ENCODE measurements around the gene HAAO.

The HAAO gene

DNA sequence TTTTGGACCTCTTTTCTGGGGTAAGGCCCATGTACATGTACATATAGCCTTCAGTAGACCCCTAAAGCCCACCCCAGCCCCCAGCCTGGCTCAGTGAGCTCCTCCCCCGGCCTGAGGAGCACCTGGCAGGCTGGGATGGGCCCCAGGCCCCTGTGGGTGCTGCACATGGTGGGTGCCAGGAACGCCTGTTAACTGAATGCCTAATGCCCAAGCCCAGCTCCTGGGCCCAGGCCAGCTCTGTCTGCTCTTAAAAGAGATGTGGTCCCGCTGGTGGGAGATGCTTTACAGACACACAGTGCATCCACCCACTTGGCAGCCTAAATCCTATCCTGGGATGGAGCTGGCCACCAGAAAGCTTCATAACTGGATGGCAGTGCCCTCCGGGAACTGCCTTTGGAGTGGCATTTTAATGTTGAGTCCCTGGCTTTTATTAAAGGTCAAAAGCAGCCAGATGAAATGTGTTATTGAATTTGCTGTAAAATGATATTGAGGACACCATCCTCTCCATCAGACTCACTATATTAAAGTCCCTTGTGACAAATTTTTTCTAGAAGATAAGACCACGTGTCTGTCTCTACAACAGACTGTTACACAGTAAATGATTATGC is 20.7 kb downstream of the HAAO start:
- no peak for DNase-seq (ENCODE audit: insufficient read length, low spot score)
- no peak for TF ChIP-seq TAF1 (IDR thresholded peaks at IDR 0.05; ENCODE audit: low read depth, low read length)
- no peak for FAIRE-seq

DNA sequence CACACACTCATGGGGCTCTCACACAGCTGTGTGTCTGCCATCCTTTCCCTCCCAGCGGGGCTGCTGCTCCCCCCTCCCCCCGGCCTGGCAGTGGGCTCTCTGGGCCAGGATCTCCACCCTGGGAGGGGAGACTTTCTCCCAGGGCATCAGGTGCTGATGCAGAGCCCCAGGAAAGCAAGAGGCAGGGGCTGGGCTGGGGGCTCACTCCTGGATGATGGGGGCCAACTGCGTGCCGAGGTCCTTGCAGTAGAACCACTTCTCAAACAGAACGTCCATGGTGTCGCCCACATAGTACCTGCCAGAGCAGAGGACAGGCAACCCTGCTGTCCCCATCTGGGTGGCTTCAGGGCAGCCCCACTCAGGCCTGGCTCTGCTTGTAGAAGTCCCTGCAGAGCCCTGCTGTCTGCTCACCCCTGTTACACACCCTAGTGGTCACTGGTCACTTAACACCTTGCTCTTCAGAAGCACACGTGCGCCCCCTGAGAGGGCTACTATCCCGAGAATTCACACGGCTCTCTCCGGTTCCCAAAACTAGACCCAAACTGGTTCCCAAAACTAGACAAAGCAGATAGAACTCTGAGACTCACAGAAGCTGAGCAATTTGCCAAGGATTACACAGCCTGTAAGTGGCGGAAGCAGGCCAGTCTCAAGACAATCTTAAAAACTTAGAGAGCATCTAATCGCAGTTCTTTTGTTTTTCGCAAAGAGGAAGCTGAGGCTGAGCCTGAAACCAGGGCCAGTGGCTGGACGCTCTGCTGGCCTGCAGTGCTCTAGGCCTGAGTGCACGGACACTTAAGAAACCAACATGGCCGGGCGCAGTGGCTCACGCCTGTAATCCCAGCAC is 21.9 kb downstream of the HAAO start:
- DNase-seq (ENCODE audit: insufficient read length, low spot score) (no peak), FAIRE-seq (no peak)
- TF ChIP-seq PAX5 (IDR thresholded peaks at IDR 0.05; ENCODE audit: insufficient read depth, low read length, severe bottlenecking) (no peak), POLR2A (IDR thresholded peaks at IDR 0.05; ENCODE audit: low read depth, low read length) (no peak), TAF1 (IDR thresholded peaks at IDR 0.05; ENCODE audit: low read depth, low read length) (no peak), POU2F2 (IDR thresholded peaks at IDR 0.05; ENCODE audit: low read depth, low read length) (no peak), SPI1 (IDR thresholded peaks at IDR 0.05; ENCODE audit: low read depth, low read length) (no peak), POLR2AphosphoS5 (IDR thresholded peaks at IDR 0.05; ENCODE audit: low read depth, low read length) (no peak)

DNA sequence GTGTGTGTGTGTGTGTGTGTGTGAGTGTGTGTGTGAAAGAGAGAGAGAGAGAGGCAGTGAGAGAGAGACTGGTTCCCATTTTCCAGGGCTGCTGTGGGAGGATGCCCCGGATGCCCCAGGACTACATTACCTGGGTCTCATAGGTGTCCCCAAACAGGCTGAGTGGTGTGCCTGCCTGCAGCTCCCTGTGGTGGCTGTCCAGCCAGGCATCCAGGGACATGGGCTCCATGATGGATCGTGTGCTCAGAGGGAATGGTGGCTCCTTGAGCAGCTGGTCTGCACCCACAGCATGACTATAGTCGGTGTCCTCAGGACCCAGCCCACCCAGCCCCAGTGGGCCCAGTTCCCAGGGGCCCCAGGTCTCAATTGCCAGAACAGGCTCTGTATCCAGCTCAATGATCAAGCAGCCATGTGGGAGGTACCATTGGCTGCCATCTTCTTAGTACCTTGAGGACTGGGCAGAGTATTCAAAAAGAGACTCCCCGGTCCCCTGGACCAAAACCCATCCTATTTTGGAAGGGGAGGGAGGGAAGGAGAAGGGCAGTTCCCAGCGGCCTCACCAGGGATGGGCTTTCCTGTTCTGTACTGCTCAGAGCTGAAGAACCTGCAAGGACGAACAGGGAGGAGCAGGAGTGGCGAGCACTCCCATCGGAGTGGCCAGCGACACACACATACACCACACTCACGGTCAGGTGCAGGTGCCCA is 22.6 kb downstream of the HAAO start:
- DNase-seq (ENCODE audit: insufficient read length, low spot score) (no peak), FAIRE-seq (no peak)
- TF ChIP-seq POLR2AphosphoS5 (IDR thresholded peaks at IDR 0.05; ENCODE audit: low read depth, low read length), result no peak
- TF ChIP-seq TAF1 (IDR thresholded peaks at IDR 0.05; ENCODE audit: low read depth, low read length), result no peak
- no peak for TF ChIP-seq SPI1 (IDR thresholded peaks at IDR 0.05; ENCODE audit: low read depth, low read length)
- no peak for TF ChIP-seq PAX5 (IDR thresholded peaks at IDR 0.05; ENCODE audit: insufficient read depth, low read length, severe bottlenecking)
- TF ChIP-seq POU2F2 (IDR thresholded peaks at IDR 0.05; ENCODE audit: low read depth, low read length), result no peak
- TF ChIP-seq POLR2A (IDR thresholded peaks at IDR 0.05; ENCODE audit: low read depth, low read length), result no peak

DNA sequence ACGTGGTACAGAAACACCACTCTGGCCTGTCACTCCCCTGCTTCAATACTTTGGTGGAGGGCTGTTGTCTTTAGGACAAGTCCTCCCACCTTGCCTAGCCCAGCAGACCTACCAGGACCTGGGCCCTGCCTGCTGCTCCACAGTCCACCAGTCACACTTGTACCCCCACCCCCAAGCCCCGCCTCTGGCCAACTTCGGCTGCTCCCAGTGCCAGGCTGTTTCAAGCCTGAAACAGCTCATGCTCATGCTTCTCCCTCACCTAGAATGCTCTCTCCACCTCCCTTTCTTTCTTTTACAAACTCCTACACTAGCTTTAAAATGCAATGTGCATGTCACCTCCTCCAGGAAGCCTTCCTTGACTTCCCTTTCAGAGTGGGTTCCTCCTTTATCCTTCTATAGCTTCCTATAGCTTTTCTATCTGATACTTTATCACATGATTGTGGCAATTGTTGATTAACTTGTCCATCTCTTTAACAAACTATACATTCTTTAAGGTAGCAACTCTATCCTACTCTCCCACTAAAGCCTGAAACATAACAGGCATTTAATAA is 23.6 kb downstream of the HAAO start:
- FAIRE-seq, result no peak
- DNase-seq (ENCODE audit: insufficient read length, low spot score), result no peak
- TF ChIP-seq TAF1 (IDR thresholded peaks at IDR 0.05; ENCODE audit: low read depth, low read length), result no peak
- TF ChIP-seq POU2F2 (IDR thresholded peaks at IDR 0.05; ENCODE audit: low read depth, low read length), result no peak
- TF ChIP-seq PAX5 (IDR thresholded peaks at IDR 0.05; ENCODE audit: insufficient read depth, low read length, severe bottlenecking), result no peak
- TF ChIP-seq SPI1 (IDR thresholded peaks at IDR 0.05; ENCODE audit: low read depth, low read length), result no peak
- no peak for TF ChIP-seq POLR2AphosphoS5 (IDR thresholded peaks at IDR 0.05; ENCODE audit: low read depth, low read length)
- no peak for TF ChIP-seq POLR2A (IDR thresholded peaks at IDR 0.05; ENCODE audit: low read depth, low read length)

DNA sequence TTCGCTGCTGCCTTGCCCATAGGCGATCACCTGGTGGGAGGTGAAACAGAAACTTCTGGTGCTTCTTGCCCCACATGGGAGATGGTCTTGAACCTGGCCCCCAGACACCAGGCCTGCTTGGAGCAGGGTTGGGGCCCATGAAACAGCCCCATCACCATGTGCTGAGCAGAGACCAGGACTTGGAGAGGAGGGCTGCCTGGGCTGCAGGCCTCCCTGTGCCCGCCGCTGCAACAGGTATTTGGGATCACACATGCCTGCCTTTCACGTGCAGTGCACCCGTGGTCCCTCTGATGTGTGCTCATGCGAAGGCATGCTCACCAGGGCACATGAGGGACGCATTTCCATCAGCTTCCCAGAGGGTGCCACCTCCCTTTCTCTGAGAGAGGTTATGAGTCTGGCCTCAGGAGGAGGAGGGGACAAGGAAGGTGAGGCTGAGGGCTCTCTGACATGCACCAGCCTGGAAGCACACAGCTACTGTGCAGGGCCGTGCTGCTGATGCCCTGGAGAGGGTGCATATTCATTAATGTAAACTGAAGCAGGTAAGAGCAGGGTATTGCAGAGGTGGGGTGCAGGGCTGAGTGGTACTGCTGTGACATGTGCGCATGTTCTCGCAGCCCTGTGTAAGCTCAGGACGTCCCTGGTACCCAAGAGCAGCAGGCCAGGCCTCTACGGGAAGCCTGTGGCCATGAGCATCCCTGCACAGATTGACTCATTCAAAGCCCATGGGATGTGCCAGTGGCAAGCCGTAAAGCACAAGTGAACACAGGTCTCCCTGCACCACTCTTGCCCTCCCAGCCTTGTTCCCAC is 24.3 kb downstream of the HAAO start:
- no peak for DNase-seq (ENCODE audit: insufficient read length, low spot score)
- no peak for FAIRE-seq
- TF ChIP-seq POLR2AphosphoS5 (IDR thresholded peaks at IDR 0.05; ENCODE audit: low read depth, low read length), result no peak
- TF ChIP-seq PAX5 (IDR thresholded peaks at IDR 0.05; ENCODE audit: insufficient read depth, low read length, severe bottlenecking), result no peak

DNA sequence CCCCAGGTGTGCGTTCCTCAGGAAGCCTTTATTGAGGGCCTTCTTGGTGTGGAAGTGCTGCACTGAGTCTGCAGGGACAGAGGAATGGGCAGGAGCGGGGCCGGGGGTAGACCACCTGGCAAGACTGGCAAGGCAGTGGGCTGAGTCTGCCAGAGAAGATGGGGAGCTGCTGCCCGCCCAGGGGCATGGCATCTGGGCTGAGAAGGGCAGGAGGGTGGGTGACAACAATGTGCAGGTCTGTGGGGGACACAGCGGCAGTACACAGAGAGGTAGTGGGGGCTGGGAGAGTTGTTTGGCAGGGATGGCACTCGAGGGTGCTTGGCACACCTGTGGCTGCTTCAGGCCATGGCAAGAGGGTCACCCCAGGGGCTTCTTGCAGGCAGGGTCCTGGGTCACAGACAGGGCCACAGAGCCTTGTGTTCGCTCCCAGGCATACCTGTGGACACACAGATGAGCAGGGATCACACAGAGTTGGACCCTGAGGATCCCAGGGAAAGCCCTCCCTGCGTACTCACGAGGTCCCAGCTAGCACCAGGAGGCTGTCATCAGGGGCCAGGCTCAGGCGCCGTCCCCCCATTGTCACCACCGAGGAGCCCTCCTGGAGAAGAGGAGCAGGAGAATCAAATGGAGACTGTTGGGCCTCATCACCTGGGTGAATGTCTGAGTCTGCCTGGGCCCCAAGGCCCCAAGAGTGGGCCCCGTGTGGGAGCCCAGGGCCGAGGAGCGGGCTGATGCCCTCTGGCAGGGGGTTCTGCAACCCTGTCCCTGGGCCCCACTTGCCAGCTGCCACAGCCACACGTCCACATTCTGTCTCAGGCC is 25.1 kb downstream of the HAAO start:
- FAIRE-seq (no peak), DNase-seq (ENCODE audit: insufficient read length, low spot score) (no peak)
- TF ChIP-seq SPI1 (IDR thresholded peaks at IDR 0.05; ENCODE audit: low read depth, low read length) (no peak), POLR2A (IDR thresholded peaks at IDR 0.05; ENCODE audit: low read depth, low read length) (no peak), TAF1 (IDR thresholded peaks at IDR 0.05; ENCODE audit: low read depth, low read length) (no peak), POLR2AphosphoS5 (IDR thresholded peaks at IDR 0.05; ENCODE audit: low read depth, low read length) (no peak), PAX5 (IDR thresholded peaks at IDR 0.05; ENCODE audit: insufficient read depth, low read length, severe bottlenecking) (no peak), POU2F2 (IDR thresholded peaks at IDR 0.05; ENCODE audit: low read depth, low read length) (no peak)

DNA sequence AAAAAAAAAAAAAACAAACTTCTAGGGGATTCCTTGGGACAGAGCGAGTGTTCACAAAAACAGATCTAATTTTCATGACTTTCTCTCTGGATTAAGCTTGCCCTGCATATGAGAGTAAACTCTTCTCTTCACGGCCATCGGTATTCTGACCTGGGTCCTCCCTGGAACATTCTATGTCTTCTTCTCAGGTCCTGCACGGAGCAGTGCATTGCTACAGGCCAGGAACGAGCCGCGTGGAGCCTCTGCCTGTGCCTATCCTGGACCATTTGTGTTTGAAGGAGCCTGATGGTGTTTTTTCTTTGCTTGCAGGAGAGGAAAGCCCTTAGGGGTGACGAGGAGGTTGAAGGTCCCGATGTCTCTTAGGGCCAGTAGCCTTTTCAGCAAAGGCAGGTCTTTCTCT is 26.7 kb downstream of the HAAO start:
- TF ChIP-seq PAX5 (IDR thresholded peaks at IDR 0.05; ENCODE audit: insufficient read depth, low read length, severe bottlenecking) (no peak), TAF1 (IDR thresholded peaks at IDR 0.05; ENCODE audit: low read depth, low read length) (no peak), POU2F2 (IDR thresholded peaks at IDR 0.05; ENCODE audit: low read depth, low read length) (no peak), POLR2A (IDR thresholded peaks at IDR 0.05; ENCODE audit: low read depth, low read length) (no peak), POLR2AphosphoS5 (IDR thresholded peaks at IDR 0.05; ENCODE audit: low read depth, low read length) (no peak), SPI1 (IDR thresholded peaks at IDR 0.05; ENCODE audit: low read depth, low read length) (no peak)
- DNase-seq (ENCODE audit: insufficient read length, low spot score), result no peak
- no peak for FAIRE-seq

DNA sequence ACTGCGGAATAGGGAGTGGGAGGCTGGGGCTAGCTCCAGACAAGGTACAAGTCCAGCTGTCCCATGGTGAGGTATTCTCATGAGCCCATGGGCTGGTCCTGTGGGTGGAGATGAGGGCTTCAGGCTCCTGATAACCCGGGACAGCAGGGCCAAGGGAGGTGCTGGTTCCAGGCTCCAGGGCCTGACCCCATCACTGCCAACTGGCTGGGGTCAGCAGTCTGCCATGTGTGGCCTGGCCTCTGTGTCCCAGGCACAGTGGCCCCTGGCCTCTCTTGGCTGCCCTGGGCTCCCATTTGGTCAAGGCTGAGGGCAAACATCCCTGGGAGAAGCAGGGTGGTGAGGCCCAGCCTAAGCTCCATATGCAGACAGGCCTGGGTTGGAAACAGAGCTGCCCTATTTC is 27.5 kb downstream of the HAAO start:
- no peak for FAIRE-seq
- DNase-seq (ENCODE audit: insufficient read length, low spot score), result no peak
- TF ChIP-seq PAX5 (IDR thresholded peaks at IDR 0.05; ENCODE audit: insufficient read depth, low read length, severe bottlenecking) (no peak), POLR2A (IDR thresholded peaks at IDR 0.05; ENCODE audit: low read depth, low read length) (no peak), SPI1 (IDR thresholded peaks at IDR 0.05; ENCODE audit: low read depth, low read length) (no peak), POLR2AphosphoS5 (IDR thresholded peaks at IDR 0.05; ENCODE audit: low read depth, low read length) (no peak), TAF1 (IDR thresholded peaks at IDR 0.05; ENCODE audit: low read depth, low read length) (no peak), POU2F2 (IDR thresholded peaks at IDR 0.05; ENCODE audit: low read depth, low read length) (no peak)

All from GM12891 (cell line).